HepG2 (cell line): ENCODE results near the gene EREG. TPM values are rescaled to one million over a fixed set of nuclear protein-coding genes. Genes with fewer than 3 reads are reported as not detected.

Source experiments
- ATAC-seq: fragments of 200-7000 bp; cut with Tn5 transposase; 3 replicates; pipeline ENCODE4 v1.9.1; 2020; ENCODE audit warnings: mild to moderate bottlenecking, moderate library complexity
- BruUV-seq: library from RNA; stranded (reverse); fragments of 400-500 nt; replicated peaks from 2 replicates; lab custom pipeline; 2021; lab: Mats Ljungman, UMichigan
- CTCF ChIA-PET: fragments of 300-600 bp; formaldehyde crosslinking; extraction: SDS; loops from one replicate; lab custom pipeline; 2021; ENCODE audit warnings: low total read pairs, inconsistent platforms, low intra/inter-chr PET ratio; lab: Yijun Ruan, JAX
- POLR2A ChIA-PET: fragments of 350-600 bp; sonication (Branson Sonifier 250); formaldehyde crosslinking; loops from one replicate; lab custom pipeline; 2020; ENCODE audit warnings: antibody characterized with exemption, inconsistent platforms; lab: Yijun Ruan, JAX
- DNase-seq: peaks from one replicate; pipeline ENCODE4 v3.0.0-alpha.2; 2015; ENCODE audit warnings: low spot score
- FAIRE-seq: peaks from 3 replicates; lab custom pipeline; 2011; peaks lifted over from hg19 to GRCh38; lab: Jason Lieb, UNC
- H2AFZ ChIP-seq: one replicate; pipeline ENCODE4 v1.6.1; 2011; ENCODE audit warnings: low read length, inconsistent platforms
- H3K27ac ChIP-seq: fragments of 300-600 bp; 3 replicates; pipeline ENCODE4 v1.8.0; 2011; ENCODE audit warnings: mixed run types, mild to moderate bottlenecking, mixed read lengths, low read length, inconsistent platforms; ENCODE audit not compliant: insufficient read depth; ENCODE audit errors: extremely low read length
- H3K27me3 ChIP-seq, 2 experiments: fragments of 200-600 bp in 1 of 2; 2 replicates in 1 of 2; 3 replicates in 1 of 2; pipeline versions ENCODE4 v1.6.0 to v1.8.0; 2011; ENCODE audit warnings: low read length in 2 of 2, mild to moderate bottlenecking in 2 of 2, moderate library complexity in 2 of 2, inconsistent platforms in 1 of 2; ENCODE audit not compliant: insufficient read depth in 2 of 2, control insufficient read depth in 1 of 2
- H3K36me3 ChIP-seq, 2 experiments: fragments of 200-600 bp in 1 of 2; replicated peaks in 1 of 2; 2 replicates in 1 of 2; 3 replicates in 1 of 2; pipeline versions ENCODE4 v1.5.1 to v1.8.0; 2011; ENCODE audit warnings: low read length in 2 of 2, inconsistent platforms in 1 of 2; ENCODE audit not compliant: insufficient read depth in 2 of 2, control insufficient read depth in 1 of 2
- H3K4me1 ChIP-seq: 2 replicates; pipeline ENCODE4 v1.5.1; 2012; ENCODE audit warnings: low read length, inconsistent platforms; ENCODE audit not compliant: insufficient read depth
- H3K4me2 ChIP-seq: 2 replicates; pipeline ENCODE4 v1.6.0; 2011; ENCODE audit warnings: low read depth, low read length, inconsistent platforms
- H3K4me3 ChIP-seq, 3 experiments: fragments of 200-600 bp in 1 of 3; sonication (generic), shearing (Covaris generic) in 1 of 3; replicated peaks in 1 of 3; 2 replicates each; pipeline ENCODE4 v1.5.1; 2011 to 2016; ENCODE audit warnings: low read length in 3 of 3, inconsistent platforms in 2 of 3, low read depth in 2 of 3, mild to moderate bottlenecking in 2 of 3, control low read depth in 1 of 3, mixed read lengths in 1 of 3; ENCODE audit not compliant: insufficient read depth in 1 of 3
- H3K79me2 ChIP-seq: one replicate; pipeline ENCODE4 v1.6.1; 2011; ENCODE audit warnings: low read length, inconsistent platforms; ENCODE audit not compliant: insufficient read depth
- H3K9ac ChIP-seq: 2 replicates; pipeline ENCODE4 v1.6.0; 2011; ENCODE audit warnings: mild to moderate bottlenecking, low read depth, low read length, inconsistent platforms; ENCODE audit not compliant: insufficient read depth
- H3K9me3 ChIP-seq: 2 replicates; pipeline ENCODE4 v1.5.1; 2012; ENCODE audit warnings: mild to moderate bottlenecking, low read length
- H4K20me1 ChIP-seq: 2 replicates; pipeline ENCODE4 v1.6.0; 2011; ENCODE audit warnings: inconsistent platforms, mild to moderate bottlenecking, low read length, moderate library complexity; ENCODE audit not compliant: insufficient read depth
- E2F5 ChIP-seq: sonication (generic); formaldehyde crosslinking; conservative IDR thresholded peaks from 2 replicates; pipeline ENCODE4 v1.4.0; 2020; ENCODE audit warnings: missing genetic modification reagents
- PAF1 ChIP-seq: IDR thresholded peaks from 2 replicates; pipeline ENCODE4 v1.6.1; 2016; ENCODE audit warnings: missing genetic modification reagents, missing compliant biosample characterization
- PCBP2 ChIP-seq: fragments of 200-400 bp; formaldehyde crosslinking; optimal IDR thresholded peaks from 2 replicates; pipeline ENCODE3; 2018; ENCODE audit warnings: low read length, low read depth; ENCODE audit not compliant: poor library complexity, severe bottlenecking
- TBX2 ChIP-seq: sonication (generic); formaldehyde crosslinking; IDR thresholded peaks from 2 replicates; pipeline ENCODE4 v1.5.0; 2020; ENCODE audit warnings: missing genetic modification reagents, mild to moderate bottlenecking, borderline replicate concordance
- ZBTB39 ChIP-seq: sonication (generic); formaldehyde crosslinking; IDR thresholded peaks from 2 replicates; pipeline ENCODE4 v1.5.0; 2020; ENCODE audit warnings: missing genetic modification reagents
- ZNF737 ChIP-seq: sonication (generic); formaldehyde crosslinking; IDR thresholded peaks from 2 replicates; pipeline ENCODE4 v1.5.0; 2020; ENCODE audit warnings: missing genetic modification reagents, mild to moderate bottlenecking, borderline replicate concordance
- ZNF776 ChIP-seq: sonication (generic); formaldehyde crosslinking; IDR thresholded peaks from 2 replicates; pipeline ENCODE4 v1.4.0; 2020; ENCODE audit warnings: mild to moderate bottlenecking, missing genetic modification reagents
- WGBS: methylation state at CpG from one replicate; pipeline ENCODE4 v1.1.6; 2017; ENCODE audit warnings: low lambda C conversion rate; 5-methylcytosine and 5-hydroxymethylcytosine counted together
- in situ Hi-C: cut with HindIII; loops from 2 replicates; pipeline ENCODE4 v1.10.0; 2017; ENCODE audit warnings: low pct_unique_long_range_greater_than_20kb; ENCODE audit not compliant: extremely low pct_ligation_motif_present
- intact Hi-C: fragments of 100-400 bp; cut with micrococcal nuclease; formaldehyde crosslinking; loops from one replicate; pipeline ENCODE4 v1.10.0; 2022; ENCODE audit not compliant: unreplicated experiment
- polyA plus RNA-seq, 8 experiments: library from polyadenylated mRNA; depleted of rRNA in 3 of 8; stranded (reverse) in 7 of 8; unstranded in 1 of 8; fragments of >200 nt; fragmentation: Illumina TruSeq in 4 of 8; extraction: Trizol in 4 of 8; gene quantifications; 2 replicates each; pipeline versions ENCODE4 v1.2.1 to v1.2.3, GENCODE V29; 2011 to 2016; ENCODE audit warnings: low read depth in 4 of 8, missing spikeins in 1 of 8, mixed read lengths in 1 of 8; ENCODE audit not compliant: insufficient read depth in 1 of 8
- total RNA-seq, 5 experiments: library from RNA; depleted of rRNA; stranded (reverse); fragments of >200 nt; fragmentation: Illumina TruSeq; extraction: Trizol; gene quantifications; 2 replicates each; pipeline ENCODE4 v1.2.3, GENCODE V29; 2016; ENCODE audit warnings: low read depth in 1 of 5

Gene EREG
- total and polyA plus RNA-seq, 2 of the 13 experiments (the other 11 are each of a cell fraction or from before 2014, with no cell fraction given) = 0.11 to 0.13 TPM

GRCh38 chr4:74400395-74400794 lies 35.5 kb downstream of the EREG start:
- no peak for FAIRE-seq
- H4K20me1 ChIP-seq = no peaks in the 10 kb centered on the region
- ChIA-PET POLR2A (no interaction called here), CTCF (no interaction called here)
- no peak for DNase-seq
- H3K79me2 ChIP-seq = no peaks in the 10 kb centered on the region
- whole genome bisulfite sequencing = 32% methylated on average over 7 of the region's 10 CpGs
- in situ Hi-C loops = no loop called here
- no peak for TF ChIP-seq PCBP2
- no peak for TF ChIP-seq PAF1 (CRISPR knock-in tag)
- no peak for TF ChIP-seq TBX2 (CRISPR knock-in tag)
- TF ChIP-seq ZNF737 (CRISPR knock-in tag) = no peak
- TF ChIP-seq E2F5 = no peak
- TF ChIP-seq ZNF776 (CRISPR knock-in tag) = no peak
- TF ChIP-seq ZBTB39 = no peak
- H3K4me2 ChIP-seq = no peak overlapping the region
- intact Hi-C loops = no loop called here
- H2AFZ ChIP-seq = no peak overlapping the region
- no peak overlapping the region for H3K27ac ChIP-seq
- no peak overlapping the region for H3K4me3 ChIP-seq
- no TSS peak for BruUV-seq
- H3K36me3 ChIP-seq = no peaks in the 10 kb centered on the region
- no peaks in the 10 kb centered on the region for H3K27me3 ChIP-seq
- no peaks in the 10 kb centered on the region for H3K4me1 ChIP-seq
- H3K9me3 ChIP-seq = no peaks in the 10 kb centered on the region
- H3K9ac ChIP-seq = no peak overlapping the region
- ATAC-seq = no peak
